ENCODE data around the gene VWA1.

VWA1 gene

DNA sequence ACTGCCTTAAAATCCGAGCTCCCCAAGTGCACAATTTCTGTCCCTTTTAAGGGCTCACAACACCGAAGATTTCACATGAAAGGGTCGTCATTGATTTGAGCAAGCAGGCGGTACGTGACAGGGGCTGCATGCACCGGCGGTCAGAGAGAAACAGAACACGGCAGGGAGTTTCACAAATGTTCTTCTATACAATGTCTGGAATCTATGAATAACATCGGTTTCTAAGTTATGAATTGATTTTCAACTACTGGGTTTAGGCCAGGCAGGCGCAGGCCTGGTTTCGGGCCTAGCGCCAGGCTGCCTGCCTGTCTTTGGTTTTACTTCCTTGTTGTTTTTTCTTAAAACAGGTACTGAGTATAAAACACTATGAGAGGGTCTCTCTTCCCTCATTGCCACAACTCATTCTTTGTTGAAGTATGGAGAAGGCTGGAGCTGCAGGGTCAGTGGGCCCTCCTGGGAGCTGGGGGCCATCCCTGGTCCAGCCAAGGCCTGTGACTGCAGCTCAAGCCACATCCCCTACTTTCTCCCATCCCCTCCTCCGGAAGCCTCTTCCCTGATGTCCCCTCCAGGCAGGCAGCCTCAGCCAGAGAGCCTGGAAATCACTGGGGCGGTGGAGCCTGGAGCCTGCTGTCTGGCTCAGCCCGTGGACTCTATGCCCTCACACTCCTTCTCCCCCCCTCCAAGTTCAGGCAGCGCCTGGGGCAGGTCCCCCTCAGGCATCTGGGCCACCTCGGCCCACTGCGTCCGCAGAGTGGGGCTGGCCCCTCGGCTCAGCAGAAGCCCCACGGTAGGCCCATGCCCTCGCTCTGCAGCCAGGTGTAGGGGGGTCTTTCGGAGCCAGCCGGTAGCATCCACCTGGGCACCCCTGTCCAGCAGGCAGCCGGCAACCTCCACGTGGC lies 16.8 kb upstream of the VWA1 start:
- no peak for TF ChIP-seq YY1 (IDR thresholded peaks at IDR 0.05; ENCODE audit: insufficient read depth, insufficient read length)
- TF ChIP-seq SUZ12 (IDR thresholded peaks at IDR 0.05; ENCODE audit: extremely low read depth, insufficient read depth, insufficient read length) = no peak
- TF ChIP-seq ZNF274 (IDR thresholded peaks at IDR 0.05; ENCODE audit: low read depth, low read length) = no peak
- H3K9ac ChIP-seq (ENCODE audit: insufficient read length, low read depth) = peak overlapping the region; percentile 72
- H3K4me3 ChIP-seq (ENCODE audit: insufficient read length, low read depth) = no peak overlapping the region

DNA sequence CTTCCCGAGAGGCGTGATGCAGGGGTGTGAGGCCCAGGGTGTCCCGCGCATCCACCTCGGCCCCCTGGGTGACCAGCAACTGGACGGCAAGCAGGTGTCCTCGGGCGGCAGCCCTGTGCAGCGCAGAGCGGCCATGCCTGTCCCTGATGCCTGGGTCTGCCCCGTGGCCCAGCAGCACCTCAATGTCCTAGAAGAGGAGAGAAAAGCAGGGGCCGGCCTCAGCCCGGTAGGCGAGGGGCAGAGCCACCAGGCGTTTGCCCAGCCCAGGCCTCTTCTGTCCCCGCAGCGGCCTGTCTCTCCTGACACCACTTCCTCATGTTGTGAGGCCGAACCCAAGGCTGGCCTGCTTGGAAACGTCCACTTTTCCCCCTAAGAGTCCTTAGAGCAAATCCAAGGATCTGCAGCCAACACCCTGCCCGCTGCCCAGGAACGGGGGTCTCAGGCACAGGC lies 16.1 kb upstream of the VWA1 start:
- H3K4me1 ChIP-seq (ENCODE audit: insufficient read depth, insufficient read length) = peaks cover 23% of the 10 kb centered on the region
- peak overlapping the region; percentile 72 for H3K9ac ChIP-seq (ENCODE audit: insufficient read length, low read depth)
- no peaks in the 10 kb centered on the region for H3K27me3 ChIP-seq (ENCODE audit: insufficient read depth, insufficient read length)
- TF ChIP-seq YY1 (IDR thresholded peaks at IDR 0.05; ENCODE audit: insufficient read depth, insufficient read length) (no peak), SUZ12 (IDR thresholded peaks at IDR 0.05; ENCODE audit: extremely low read depth, insufficient read depth, insufficient read length) (no peak), ZNF274 (IDR thresholded peaks at IDR 0.05; ENCODE audit: low read depth, low read length) (no peak)
- DNase-seq (ENCODE audit: low read depth, low spot score) = no peak
- H3K36me3 ChIP-seq (ENCODE audit: insufficient read depth, insufficient read length, low read length) = no peaks in the 10 kb centered on the region
- H3K4me3 ChIP-seq (ENCODE audit: insufficient read length, low read depth) = no peak overlapping the region
- H3K9me3 ChIP-seq (ENCODE audit: insufficient read depth, low read length) = no peaks in the 10 kb centered on the region

More for the DNA sequence above, 16.8 kb upstream of the VWA1 start:
- H3K27me3 ChIP-seq (ENCODE audit: insufficient read depth, insufficient read length) = no peaks in the 10 kb centered on the region
- H3K4me1 ChIP-seq (ENCODE audit: insufficient read depth, insufficient read length) = peaks cover 21% of the 10 kb centered on the region
- no peak for DNase-seq (ENCODE audit: low read depth, low spot score)
- H3K36me3 ChIP-seq (ENCODE audit: insufficient read depth, insufficient read length, low read length) = no peaks in the 10 kb centered on the region
- no peaks in the 10 kb centered on the region for H3K9me3 ChIP-seq (ENCODE audit: insufficient read depth, low read length)

DNA sequence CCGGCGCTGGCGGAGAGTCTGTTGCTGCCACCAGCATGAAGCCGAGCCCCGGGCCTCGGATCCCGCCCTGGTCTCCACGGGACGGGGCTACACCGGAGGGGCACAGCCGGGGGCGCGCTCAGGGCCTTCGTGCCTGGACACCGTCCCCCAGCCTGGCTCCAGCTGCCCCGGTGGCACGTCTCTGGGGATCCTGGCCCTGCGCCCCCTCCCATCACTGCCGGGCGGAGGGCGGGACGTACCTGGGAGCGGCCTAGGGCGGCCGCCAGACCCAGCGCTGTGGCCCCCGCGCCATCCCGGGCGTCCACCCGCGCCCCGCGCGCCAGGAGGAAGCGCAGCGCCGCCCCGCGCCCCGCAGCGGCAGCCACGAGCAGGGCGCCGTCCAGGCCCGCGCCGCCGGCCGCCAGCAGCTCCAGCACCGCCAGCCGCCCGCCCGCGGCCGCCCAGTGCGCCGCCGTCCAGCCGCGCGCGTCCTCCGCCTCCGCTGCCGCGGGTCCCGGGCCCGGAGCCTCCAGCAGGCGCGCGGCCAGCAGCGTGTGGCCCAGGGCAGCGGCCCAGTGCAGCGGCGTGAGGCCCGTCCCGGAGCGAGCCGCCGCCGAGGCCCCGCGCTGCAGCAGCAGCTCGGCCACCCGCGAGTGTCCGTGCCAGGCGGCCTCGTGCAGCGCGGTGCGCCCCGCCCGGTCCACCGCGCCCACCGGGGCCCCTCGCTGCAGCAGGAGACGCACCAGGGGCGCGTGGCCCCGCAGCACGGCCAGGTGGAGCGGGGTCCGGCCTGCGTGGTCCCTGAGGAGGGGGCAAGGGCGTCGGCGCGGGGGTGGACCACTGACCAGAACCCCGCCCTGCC lies 15.5 kb upstream of the VWA1 start:
- H3K4me3 ChIP-seq (ENCODE audit: insufficient read length, low read depth) = peak overlapping the region; percentile 21
- H3K9me3 ChIP-seq (ENCODE audit: insufficient read depth, low read length) = no peaks in the 10 kb centered on the region
- DNase-seq (ENCODE audit: low read depth, low spot score) = no peak
- H3K36me3 ChIP-seq (ENCODE audit: insufficient read depth, insufficient read length, low read length) = no peaks in the 10 kb centered on the region
- no peak for TF ChIP-seq ZNF274 (IDR thresholded peaks at IDR 0.05; ENCODE audit: low read depth, low read length)
- no peak for TF ChIP-seq YY1 (IDR thresholded peaks at IDR 0.05; ENCODE audit: insufficient read depth, insufficient read length)
- peak overlapping the region; percentile 72 for H3K9ac ChIP-seq (ENCODE audit: insufficient read length, low read depth)
- peaks cover 23% of the 10 kb centered on the region for H3K4me1 ChIP-seq (ENCODE audit: insufficient read depth, insufficient read length)
- no peaks in the 10 kb centered on the region for H3K27me3 ChIP-seq (ENCODE audit: insufficient read depth, insufficient read length)

DNA sequence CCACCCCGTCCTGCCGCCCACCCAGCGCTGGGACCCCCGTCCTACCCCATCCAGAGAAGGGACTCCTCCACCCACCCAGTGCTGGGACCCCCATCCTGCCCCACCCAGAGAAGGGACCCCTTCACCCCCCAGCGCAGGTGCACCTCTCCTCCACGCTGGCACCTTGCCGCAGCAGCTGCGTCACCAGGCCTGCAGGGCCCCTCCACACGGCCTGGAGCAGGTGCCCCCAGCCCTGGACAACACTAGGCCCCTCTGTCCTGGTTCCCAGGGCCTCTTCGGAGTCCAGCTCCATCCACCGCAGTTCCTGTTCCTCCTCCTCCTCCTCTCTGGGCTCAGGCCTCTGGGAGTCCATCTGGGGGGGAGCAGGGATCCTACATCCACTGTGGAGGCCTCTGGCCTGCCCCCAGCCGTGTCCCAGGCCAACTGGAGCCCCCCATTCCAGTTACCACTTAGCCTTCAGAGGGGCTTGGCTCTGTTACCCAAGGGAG lies 14.8 kb upstream of the VWA1 start:
- TF ChIP-seq SUZ12 (IDR thresholded peaks at IDR 0.05; ENCODE audit: extremely low read depth, insufficient read depth, insufficient read length) = no peak
- no peak for TF ChIP-seq YY1 (IDR thresholded peaks at IDR 0.05; ENCODE audit: insufficient read depth, insufficient read length)
- no peak for TF ChIP-seq ZNF274 (IDR thresholded peaks at IDR 0.05; ENCODE audit: low read depth, low read length)
- Histone ChIP-seq H3K27me3 (ENCODE audit: insufficient read depth, insufficient read length) (no peaks in the 10 kb centered on the region), H3K4me3 (ENCODE audit: insufficient read length, low read depth) (no peak overlapping the region), H3K4me1 (ENCODE audit: insufficient read depth, insufficient read length) (peaks cover 24% of the 10 kb centered on the region), H3K9ac (ENCODE audit: insufficient read length, low read depth) (peak overlapping the region; percentile 51), H3K9me3 (ENCODE audit: insufficient read depth, low read length) (no peaks in the 10 kb centered on the region), H3K36me3 (ENCODE audit: insufficient read depth, insufficient read length, low read length) (no peaks in the 10 kb centered on the region)
- no peak for DNase-seq (ENCODE audit: low read depth, low spot score)

DNA sequence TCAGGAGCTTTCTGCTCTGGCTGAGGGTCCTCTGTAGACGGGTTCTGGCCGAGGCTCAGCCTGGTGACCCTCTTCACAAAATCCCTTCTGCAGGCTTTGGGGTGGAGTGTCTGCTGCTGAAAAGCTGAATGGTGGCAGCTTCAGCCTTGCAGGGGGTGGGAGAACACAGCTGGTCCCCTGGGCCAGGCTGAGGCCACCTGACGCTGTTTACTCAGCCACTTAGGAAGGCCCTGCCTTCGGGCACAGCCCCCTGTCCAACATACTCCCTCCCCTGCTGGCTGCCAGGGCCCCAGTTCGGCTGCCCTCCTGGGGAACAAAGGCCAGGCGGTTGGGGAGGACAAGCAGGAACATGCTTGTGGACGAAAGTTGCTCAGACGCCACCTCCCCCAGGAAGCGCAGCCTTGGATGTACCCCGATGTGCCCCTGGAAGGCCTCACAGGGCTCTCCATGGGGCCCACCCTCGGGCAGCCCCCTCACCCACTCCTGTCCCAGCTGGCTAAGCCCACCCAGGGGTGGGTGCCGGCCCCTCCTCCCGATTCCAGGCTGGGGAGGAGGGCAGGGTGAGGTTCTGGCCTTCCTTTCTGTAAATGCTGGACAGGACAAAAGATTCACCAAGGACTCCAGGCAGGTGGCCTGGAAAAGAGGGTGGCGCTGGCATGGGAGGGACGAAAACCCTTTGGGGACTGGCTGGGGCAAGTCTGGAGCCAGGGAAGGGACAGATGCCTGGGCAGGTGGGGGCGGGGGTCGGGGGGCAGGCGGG lies 14.2 kb upstream of the VWA1 start, which contains the start of gene ANKRD65:
TSS of gene ANKRD65 (minus strand) at position 130 of the 760 bp plus-strand sequence. CDS start 271 bp downstream, outside the sequence.
- H3K4me3 ChIP-seq (ENCODE audit: insufficient read length, low read depth) = peak within 1 kb of the TSS; percentile 21
- H3K4me1 ChIP-seq (ENCODE audit: insufficient read depth, insufficient read length) = peaks cover 25% of the 10 kb centered on the region
- TF ChIP-seq ZNF274 (IDR thresholded peaks at IDR 0.05; ENCODE audit: low read depth, low read length) (no peak), YY1 (IDR thresholded peaks at IDR 0.05; ENCODE audit: insufficient read depth, insufficient read length) (no peak), SUZ12 (IDR thresholded peaks at IDR 0.05; ENCODE audit: extremely low read depth, insufficient read depth, insufficient read length) (no peak)
- H3K27me3 ChIP-seq (ENCODE audit: insufficient read depth, insufficient read length) = no peaks in the 10 kb centered on the region
- H3K9me3 ChIP-seq (ENCODE audit: insufficient read depth, low read length) = no peaks in the 10 kb centered on the region
- peak within 1 kb of the TSS; percentile 72 for H3K9ac ChIP-seq (ENCODE audit: insufficient read length, low read depth)
- no peak for DNase-seq (ENCODE audit: low read depth, low spot score)
- H3K36me3 ChIP-seq (ENCODE audit: insufficient read depth, insufficient read length, low read length) = no peaks in the 10 kb centered on the region

DNA sequence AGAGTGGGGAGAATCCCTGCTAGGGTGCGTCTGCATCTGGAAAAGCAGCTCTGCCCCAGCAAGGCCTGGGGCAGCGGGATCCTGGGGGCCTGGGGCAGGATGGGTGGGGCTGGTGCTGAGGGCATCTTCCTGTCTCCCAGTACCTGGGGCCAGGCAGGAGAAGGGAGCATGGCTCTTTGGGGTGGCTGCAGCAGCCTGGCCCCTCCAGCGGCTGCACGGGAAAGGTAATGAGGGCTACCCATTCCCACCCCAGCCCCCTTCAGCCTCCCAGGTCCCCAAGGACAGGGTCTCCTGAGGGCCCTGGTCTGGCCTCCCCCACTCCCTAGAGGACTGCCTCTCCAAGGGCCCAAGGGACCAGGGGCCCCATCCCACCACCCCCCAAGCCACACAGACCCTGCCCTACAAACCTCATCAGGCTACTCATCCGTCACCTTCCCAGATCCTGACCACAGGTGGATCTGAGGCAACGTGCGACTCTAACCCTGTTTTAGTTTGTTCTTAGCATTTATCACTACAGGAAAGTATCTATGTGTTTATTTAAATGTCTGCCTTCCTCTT lies 13.5 kb upstream of the VWA1 start:
- TF ChIP-seq SUZ12 (IDR thresholded peaks at IDR 0.05; ENCODE audit: extremely low read depth, insufficient read depth, insufficient read length) = no peak
- TF ChIP-seq YY1 (IDR thresholded peaks at IDR 0.05; ENCODE audit: insufficient read depth, insufficient read length) = no peak
- TF ChIP-seq ZNF274 (IDR thresholded peaks at IDR 0.05; ENCODE audit: low read depth, low read length) = no peak
- H3K9me3 ChIP-seq (ENCODE audit: insufficient read depth, low read length) = no peaks in the 10 kb centered on the region
- H3K4me1 ChIP-seq (ENCODE audit: insufficient read depth, insufficient read length) = peaks cover 26% of the 10 kb centered on the region
- H3K27me3 ChIP-seq (ENCODE audit: insufficient read depth, insufficient read length) = no peaks in the 10 kb centered on the region
- H3K36me3 ChIP-seq (ENCODE audit: insufficient read depth, insufficient read length, low read length) = no peaks in the 10 kb centered on the region
- H3K9ac ChIP-seq (ENCODE audit: insufficient read length, low read depth) = no peak overlapping the region
- no peak for DNase-seq (ENCODE audit: low read depth, low spot score)
- no peak overlapping the region for H3K4me3 ChIP-seq (ENCODE audit: insufficient read length, low read depth)

Data from NT2/D1 (cell line).